GM19372 (cell line): Measurements from ENCODE around the gene DMD.
"Not testable (repeated sequence)": the region's sequence is repeated elsewhere in the genome, so short reads cannot be mapped to it uniquely, and the experiment has no call there.

Experiments used
- ATAC-seq: cut with Tn5 transposase; IDR thresholded peaks from one replicate; pipeline ENCODE4 v1.9.1; 2021; ENCODE audit warnings: mild to moderate bottlenecking, low read depth, moderate library complexity; ENCODE audit not compliant: unreplicated experiment

Gene DMD

GRCh38 chrX:32871636-32872035, 339.7 kb downstream of the DMD start:
- no peak for ATAC-seq

GRCh38 chrX:32868524-32868895, 342.8 kb downstream of the DMD start:
- no peak for ATAC-seq

GRCh38 chrX:32867781-32868523, 343.4 kb downstream of the DMD start:
- ATAC-seq: no peak

GRCh38 chrX:32852203-32852602, 359.1 kb downstream of the DMD start:
- no peak for ATAC-seq

- no peak for ATAC-seq
Measured at GRCh38 chrX:32851556-32851955, 359.8 kb downstream of the DMD start.

GRCh38 chrX:32847921-32848320, 363.4 kb downstream of the DMD start:
- no peak for ATAC-seq

- ATAC-seq: no peak
Measured at GRCh38 chrX:32842053-32842452, 369.3 kb downstream of the DMD start.

- ATAC-seq: no peak
Measured at GRCh38 chrX:32839781-32840180, 371.6 kb downstream of the DMD start.

- no peak for ATAC-seq
Measured at GRCh38 chrX:32825009-32825408, 386.3 kb downstream of the DMD start.

- ATAC-seq: no peak
Measured at GRCh38 chrX:32804034-32804433, 407.3 kb downstream of the DMD start.

- no peak for ATAC-seq
Measured at GRCh38 chrX:32798990-32799389, 412.4 kb downstream of the DMD start.

GRCh38 chrX:32788936-32789335, 422.4 kb downstream of the DMD start:
- ATAC-seq: no peak

- no peak for ATAC-seq
Measured at GRCh38 chrX:32780109-32780508, 431.2 kb downstream of the DMD start.

- no peak for ATAC-seq
Measured at GRCh38 chrX:32778965-32779364, 432.4 kb downstream of the DMD start.

GRCh38 chrX:32774966-32775365, 436.4 kb downstream of the DMD start:
- ATAC-seq: no peak

GRCh38 chrX:32749070-32749469, 462.3 kb downstream of the DMD start:
- no peak for ATAC-seq

GRCh38 chrX:32745323-32745722, 466.0 kb downstream of the DMD start:
- ATAC-seq: no peak

GRCh38 chrX:32744921-32745320, 466.4 kb downstream of the DMD start:
- no peak for ATAC-seq

- ATAC-seq: no peak
Measured at GRCh38 chrX:32741910-32742309, 469.4 kb downstream of the DMD start.

- ATAC-seq: no peak
Measured at GRCh38 chrX:32708542-32708941, 502.8 kb downstream of the DMD start.

GRCh38 chrX:32705385-32705784, 506.0 kb downstream of the DMD start:
- not testable (repeated sequence) for ATAC-seq

- ATAC-seq: no peak
Measured at GRCh38 chrX:32687379-32687778, 524.0 kb downstream of the DMD start.

GRCh38 chrX:32678487-32678886, 532.9 kb downstream of the DMD start:
- ATAC-seq: no peak
